Measurements from ENCODE around the gene PDAP1.

DNA sequence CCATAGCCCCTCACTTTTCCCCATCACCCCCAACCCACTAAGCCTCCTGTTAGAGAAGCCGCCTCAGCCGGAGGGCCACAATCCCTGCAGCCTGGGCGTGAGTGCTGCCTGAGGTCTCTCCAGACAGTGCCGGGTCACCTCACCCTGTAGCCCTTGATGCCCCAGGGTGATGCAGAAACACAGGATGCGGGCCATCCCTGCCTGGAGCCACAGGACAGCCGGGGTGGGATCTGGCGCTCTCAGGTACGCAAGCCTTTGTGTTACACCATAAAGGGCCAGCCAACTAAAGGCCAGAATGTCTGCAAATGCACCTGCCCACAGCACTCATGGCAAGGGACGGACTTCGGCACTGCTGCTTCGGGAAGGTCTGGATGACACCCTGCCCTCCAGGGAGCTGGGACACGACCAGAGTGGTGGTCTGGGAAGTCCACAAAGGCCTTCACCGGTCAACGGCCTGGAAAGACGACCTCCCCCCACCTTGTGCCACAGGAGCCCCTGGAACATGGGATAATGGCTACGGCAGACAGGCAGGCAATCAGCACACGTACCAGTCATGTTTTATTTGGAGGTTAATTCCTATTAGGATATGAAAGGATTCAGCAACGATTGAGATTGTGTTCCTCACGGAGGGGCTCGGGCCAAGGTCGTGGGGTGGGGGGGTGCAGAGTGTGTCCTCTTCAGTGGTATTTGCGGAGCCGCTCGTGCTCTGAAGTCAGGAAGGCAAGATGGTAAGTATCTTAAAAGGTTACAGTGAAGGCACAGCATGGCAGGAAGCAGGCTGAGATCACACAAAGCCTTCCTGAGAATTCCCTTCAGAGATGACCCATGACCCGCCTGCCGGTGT is 49.5 kb upstream of the PDAP1 start:
- TF ChIP-seq ARNT (IDR thresholded peaks at IDR 0.05): no peak
- TF ChIP-seq SP1 (IDR thresholded peaks at IDR 0.05): no peak
- no peak for TF ChIP-seq ELF4 (IDR thresholded peaks at IDR 0.05)
- no peak for TF ChIP-seq TARDBP (IDR thresholded peaks at IDR 0.05)
- no peak for TF ChIP-seq FOXM1 (IDR thresholded peaks at IDR 0.05; ENCODE audit: borderline replicate concordance)
- no peak for TF ChIP-seq BHLHE40 (IDR thresholded peaks at IDR 0.05; ENCODE audit: borderline replicate concordance)
- TF ChIP-seq ZNF384 (IDR thresholded peaks at IDR 0.05): no peak
- TF ChIP-seq FOXK2 (IDR thresholded peaks at IDR 0.05): no peak
- TF ChIP-seq SUZ12 (IDR thresholded peaks at IDR 0.05): no peak
- no peak for TF ChIP-seq HDGF (IDR thresholded peaks at IDR 0.05; ENCODE audit: borderline replicate concordance)

All from HEK293T (cell line).